K562 (cell line): ENCODE results near the gene ELF2. TPM values are rescaled to one million over a fixed set of nuclear protein-coding genes. Genes with fewer than 3 reads are reported as not detected.

ENCODE experiments used
- ARID1B ChIP-seq: fragments of 450-650 bp; IDR thresholded peaks from 2 replicates; pipeline ENCODE4 v1.6.1; 2016; ENCODE audit warnings: antibody characterized with exemption, mild to moderate bottlenecking, inconsistent platforms
- CREB5 ChIP-seq: fragments of 250-450 bp; sonication (Bioruptor Pico); IDR thresholded peaks from 2 replicates; pipeline ENCODE4 v1.5.0; 2020; ENCODE audit warnings: mild to moderate bottlenecking
- CREBBP ChIP-seq: IDR thresholded peaks from one replicate; pipeline ENCODE4 v1.6.1; 2012; ENCODE audit warnings: low read depth, mild to moderate bottlenecking, control low read depth, inconsistent platforms, low read length
- DACH1 ChIP-seq: fragments of 450-650 bp; IDR thresholded peaks from 2 replicates; pipeline ENCODE4 v1.6.1; 2018; ENCODE audit not compliant: partially characterized antibody
- DPF2 ChIP-seq: fragments of 450-650 bp; IDR thresholded peaks from 2 replicates; pipeline ENCODE4 v1.6.1; 2016
- E2F4 ChIP-seq: sonication (generic); formaldehyde crosslinking; IDR thresholded peaks from 2 replicates; pipeline ENCODE4 v1.8.0; 2022; ENCODE audit warnings: mild to moderate bottlenecking, low read depth, missing genetic modification reagents
- FOXA1 ChIP-seq: fragments of 450-650 bp; IDR thresholded peaks from 2 replicates; pipeline ENCODE4 v1.6.1; 2016; ENCODE audit warnings: mild to moderate bottlenecking, borderline replicate concordance
- GATA2 ChIP-seq: sonication (generic); formaldehyde crosslinking; IDR thresholded peaks from 2 replicates; pipeline ENCODE4 v1.4.0; 2020; ENCODE audit warnings: mild to moderate bottlenecking, missing genetic modification reagents
- GMEB1 ChIP-seq: fragments of 250-450 bp; sonication (Bioruptor Pico); IDR thresholded peaks from 2 replicates; pipeline ENCODE4 v1.4.0; 2020; ENCODE audit warnings: mild to moderate bottlenecking
- HNRNPLL ChIP-seq: fragments of 200-400 bp; formaldehyde crosslinking; IDR thresholded peaks from 2 replicates; pipeline ENCODE4 v1.6.1; 2017; ENCODE audit warnings: low read length, low read depth, mild to moderate bottlenecking; ENCODE audit not compliant: poor library complexity, severe bottlenecking
- KDM2B ChIP-seq: fragments of 250-450 bp; sonication (Bioruptor Pico); IDR thresholded peaks from 2 replicates; pipeline ENCODE4 v1.8.0; 2021; ENCODE audit warnings: mild to moderate bottlenecking, moderate library complexity
- KLF13 ChIP-seq: fragments of 450-650 bp; IDR thresholded peaks from 2 replicates; pipeline ENCODE4 v1.6.1; 2016; ENCODE audit warnings: missing genetic modification characterization, low read depth, mild to moderate bottlenecking, missing compliant biosample characterization, moderate library complexity, borderline replicate concordance
- MAFF ChIP-seq: IDR thresholded peaks from 2 replicates; pipeline ENCODE4 v1.6.1; 2012; ENCODE audit warnings: low read length, improper control_type of control experiment
- MEIS2 ChIP-seq: fragments of 450-650 bp; IDR thresholded peaks from 2 replicates; pipeline ENCODE4 v1.6.1; 2014; ENCODE audit warnings: mild to moderate bottlenecking; ENCODE audit not compliant: partially characterized antibody
- MTA3 ChIP-seq: fragments of 450-650 bp; formaldehyde crosslinking; IDR thresholded peaks from 2 replicates; pipeline ENCODE4 v1.6.1; 2017; ENCODE audit warnings: mild to moderate bottlenecking, borderline replicate concordance
- NCOA4 ChIP-seq: fragments of 450-650 bp; IDR thresholded peaks from 2 replicates; pipeline ENCODE4 v1.6.1; 2018; ENCODE audit warnings: mild to moderate bottlenecking; ENCODE audit not compliant: partially characterized antibody
- PTTG1 ChIP-seq: fragments of 450-650 bp; IDR thresholded peaks from 2 replicates; pipeline ENCODE4 v1.6.1; 2016; ENCODE audit warnings: low read depth, mild to moderate bottlenecking, missing genetic modification characterization, missing compliant biosample characterization
- RBM25 ChIP-seq: fragments of 200-400 bp; formaldehyde crosslinking; IDR thresholded peaks from 2 replicates; pipeline ENCODE4 v1.6.1; 2018; ENCODE audit warnings: low read length, low read depth, moderate library complexity; ENCODE audit not compliant: severe bottlenecking
- SMARCA4 ChIP-seq: fragments of 450-650 bp; IDR thresholded peaks from 2 replicates; pipeline ENCODE4 v1.6.1; 2016
- SMARCC2 ChIP-seq: fragments of 450-650 bp; IDR thresholded peaks from 2 replicates; pipeline ENCODE4 v1.6.1; 2017; ENCODE audit warnings: antibody characterized with exemption, moderate library complexity, mild to moderate bottlenecking, low read depth
- SOX6 ChIP-seq: fragments of 450-650 bp; IDR thresholded peaks from 2 replicates; pipeline ENCODE4 v1.6.1; 2014; ENCODE audit warnings: mild to moderate bottlenecking
- ZHX1 ChIP-seq: fragments of 150-350 bp; conservative IDR thresholded peaks from 2 replicates; pipeline ENCODE4 v1.6.1; 2014; ENCODE audit warnings: low read length
- ZNF124 ChIP-seq: sonication (generic); formaldehyde crosslinking; IDR thresholded peaks from 2 replicates; pipeline ENCODE4 v1.8.1; 2022; ENCODE audit warnings: missing genetic modification reagents
- ZNF77 ChIP-seq: fragments of 250-450 bp; sonication (Bioruptor Pico); IDR thresholded peaks from 2 replicates; pipeline ENCODE4 v1.5.0; 2020
- polyA plus RNA-seq, 8 experiments: library from polyadenylated mRNA; depleted of rRNA in 4 of 8; stranded (reverse) in 5 of 8; unstranded in 3 of 8; fragments of >200 nt; fragmentation: Nextera tagmentation in 2 of 8; fragmentation: Illumina TruSeq in 1 of 8; extraction: Ambion mirVana in 2 of 8; extraction: Trizol in 1 of 8; gene quantifications; 2 replicates each; pipeline versions ENCODE4 v1.2.1 to v1.2.3, GENCODE V29; 2011 to 2014; ENCODE audit warnings: inconsistent platforms in 1 of 8, missing spikeins in 1 of 8
- total RNA-seq, 7 experiments: library from RNA; depleted of rRNA in 6 of 7; stranded (reverse); fragments of >200 nt in 6 of 7; fragmentation: Illumina TruSeq in 2 of 7; extraction: Trizol in 2 of 7; gene quantifications; 2 replicates each; pipeline versions ENCODE4 v1.2.1 to v1.2.3, GENCODE V29; 2011 to 2021; ENCODE audit warnings: low replicate concordance in 1 of 7

Gene ELF2
- total and polyA plus RNA-seq, 9 of the 15 experiments (the other 6 are each of a cell fraction or from before 2014, with no cell fraction given): 9.4 to 58.7 (median 41.6) TPM

DNA sequence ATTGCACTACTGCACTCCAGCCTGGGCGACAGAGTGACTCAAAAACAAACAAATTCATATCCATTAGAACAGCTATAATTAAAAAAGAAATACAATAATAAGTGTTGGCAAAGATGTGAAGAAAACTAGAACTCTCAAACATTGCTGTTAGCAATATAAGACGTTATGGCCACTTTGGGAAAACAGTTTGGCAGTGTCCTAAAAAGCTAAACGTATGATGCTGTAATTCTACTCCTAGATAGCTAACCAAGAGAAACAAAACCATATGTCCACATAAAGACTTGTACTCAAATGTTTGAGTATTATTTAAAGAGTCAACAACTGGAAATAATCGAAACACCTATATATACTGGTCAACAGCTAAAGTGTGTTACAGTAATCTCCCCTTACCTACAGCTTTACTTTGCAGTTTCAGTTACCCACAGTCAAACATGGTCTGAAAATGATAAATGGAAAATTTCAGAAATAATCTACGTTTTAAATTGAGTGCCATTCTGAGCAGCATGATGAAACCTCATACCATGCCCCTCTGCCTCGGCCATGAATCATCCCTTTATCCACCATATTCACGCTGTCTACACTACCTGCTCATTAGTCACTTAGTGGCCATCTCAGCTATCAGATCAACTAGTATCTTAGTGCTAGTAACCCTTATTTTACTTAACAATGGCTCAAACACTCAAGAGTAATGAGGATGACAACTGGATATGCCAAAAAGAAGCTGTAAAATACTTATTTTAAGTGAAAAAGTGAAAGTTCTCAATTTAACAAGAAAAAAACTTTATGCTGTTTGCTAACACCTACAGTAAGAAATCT is 4.9 kb downstream of the ELF2 start (continued):
- no peak for TF ChIP-seq KDM2B (CRISPR knock-in tag)
- TF ChIP-seq E2F4 (CRISPR knock-in tag): no peak
- TF ChIP-seq MAFF: no peak
- TF ChIP-seq CREB5 (CRISPR knock-in tag): no peak
- no peak for TF ChIP-seq HNRNPLL
- TF ChIP-seq SOX6: peak; percentile 72
- TF ChIP-seq SMARCC2: peak; percentile 71
- no peak for TF ChIP-seq KLF13 (tag)
- TF ChIP-seq GATA2: no peak
- TF ChIP-seq SMARCA4: peak; percentile 83
- peak; percentile 95 for TF ChIP-seq MEIS2
- no peak for TF ChIP-seq FOXA1
- TF ChIP-seq DACH1: peak; percentile 73
- peak; percentile 31; the same call in 1 of the 2 replicates for TF ChIP-seq MTA3
- TF ChIP-seq ARID1B: peak; percentile 74
- TF ChIP-seq ZNF77 (CRISPR knock-in tag): no peak
- no peak for TF ChIP-seq CREBBP
- no peak for TF ChIP-seq GMEB1 (CRISPR knock-in tag)
- TF ChIP-seq NCOA4: no peak
- TF ChIP-seq ZHX1: no peak
- no peak for TF ChIP-seq PTTG1 (tag)
- no peak for TF ChIP-seq RBM25
- no peak for TF ChIP-seq ZNF124 (CRISPR knock-in tag)
- peak; percentile 75 for TF ChIP-seq DPF2
